H9 (cell line): ENCODE measurements around the gene BCHE. TPM values are rescaled to one million over a fixed set of nuclear protein-coding genes. Genes with fewer than 3 reads are reported as not detected.

Source experiments
- DNase-seq: peaks from one replicate; pipeline ENCODE4 v3.0.0-alpha.2; 2017
- H2AFZ ChIP-seq: one replicate; pipeline ENCODE4 v1.6.1; 2013; ENCODE audit warnings: mild to moderate bottlenecking, low read length, control low read depth, moderate library complexity
- H2AK5ac ChIP-seq: 2 replicates; pipeline ENCODE4 v1.6.1; 2013; ENCODE audit warnings: low read length, control low read depth, mixed read lengths; ENCODE audit not compliant: insufficient read length
- H2BK120ac ChIP-seq: one replicate; pipeline ENCODE4 v1.6.1; 2013; ENCODE audit warnings: low read depth, mild to moderate bottlenecking, low read length, control low read depth, inconsistent platforms; ENCODE audit not compliant: poor library complexity, severe bottlenecking
- H2BK12ac ChIP-seq: 2 replicates; pipeline ENCODE4 v1.6.1; 2013; ENCODE audit warnings: low read length, control low read depth, mixed read lengths, low read depth; ENCODE audit not compliant: insufficient read length
- H2BK15ac ChIP-seq: 2 replicates; pipeline ENCODE4 v1.6.1; 2013; ENCODE audit warnings: low read depth, low read length, control low read depth
- H2BK20ac ChIP-seq: one replicate; pipeline ENCODE4 v1.6.1; 2013; ENCODE audit warnings: low read depth, mild to moderate bottlenecking, low read length, control low read depth, inconsistent platforms; ENCODE audit not compliant: poor library complexity, severe bottlenecking
- H2BK5ac ChIP-seq: 2 replicates; pipeline ENCODE4 v1.6.1; 2013; ENCODE audit warnings: low read length, control low read depth, mixed read lengths; ENCODE audit not compliant: insufficient read length
- H3K14ac ChIP-seq: 2 replicates; pipeline ENCODE4 v1.6.1; 2013; ENCODE audit warnings: low read length, control low read depth; ENCODE audit not compliant: insufficient read depth
- H3K18ac ChIP-seq: 2 replicates; pipeline ENCODE4 v1.6.1; 2013; ENCODE audit warnings: low read depth, mild to moderate bottlenecking, mixed read lengths, low read length, control low read depth; ENCODE audit not compliant: insufficient read length
- H3K23ac ChIP-seq: 2 replicates; pipeline ENCODE4 v1.6.1; 2013; ENCODE audit warnings: low read length, control low read depth, mixed read lengths, low read depth; ENCODE audit not compliant: insufficient read length
- H3K23me2 ChIP-seq: 2 replicates; pipeline ENCODE4 v1.6.1; 2013; ENCODE audit warnings: low read depth, mild to moderate bottlenecking, mixed read lengths, low read length, control low read depth; ENCODE audit not compliant: insufficient read length, poor library complexity, severe bottlenecking
- H3K27ac ChIP-seq: 2 replicates; pipeline ENCODE4 v1.5.1; 2013; ENCODE audit warnings: low read length, control low read depth, mixed read lengths, low read depth; ENCODE audit not compliant: insufficient read length
- H3K27me3 ChIP-seq: 2 replicates; pipeline ENCODE4 v1.6.1; 2013; ENCODE audit warnings: low read length, control low read depth, inconsistent platforms; ENCODE audit not compliant: insufficient read depth
- H3K4ac ChIP-seq: 2 replicates; pipeline ENCODE4 v1.6.1; 2013; ENCODE audit warnings: low read depth, mild to moderate bottlenecking, control low read depth, inconsistent platforms, low read length, moderate library complexity
- H3K4me1 ChIP-seq: 2 replicates; pipeline ENCODE4 v1.6.1; 2013; ENCODE audit warnings: low read length, control low read depth, inconsistent platforms; ENCODE audit not compliant: insufficient read depth
- H3K4me2 ChIP-seq: 2 replicates; pipeline ENCODE4 v1.6.1; 2013; ENCODE audit warnings: low read length, control low read depth, mixed read lengths; ENCODE audit not compliant: insufficient read length, insufficient read depth
- H3K56ac ChIP-seq: 2 replicates; pipeline ENCODE4 v1.6.1; 2013; ENCODE audit warnings: low read depth, mild to moderate bottlenecking, mixed read lengths, low read length, control low read depth; ENCODE audit not compliant: insufficient read length
- H3K79me1 ChIP-seq: 2 replicates; pipeline ENCODE4 v1.6.1; 2013; ENCODE audit warnings: low read depth, mild to moderate bottlenecking, moderate library complexity, low read length, control low read depth, inconsistent platforms; ENCODE audit not compliant: insufficient read depth, poor library complexity, severe bottlenecking
- H3K79me2 ChIP-seq: 2 replicates; pipeline ENCODE4 v1.6.1; 2013; ENCODE audit warnings: low read length, control low read depth, inconsistent platforms; ENCODE audit not compliant: insufficient read depth
- H3K9ac ChIP-seq: 2 replicates; pipeline ENCODE4 v1.6.1; 2013; ENCODE audit warnings: low read length, control low read depth, mixed read lengths; ENCODE audit not compliant: insufficient read length; ENCODE audit errors: extremely low read depth
- H3K9me3 ChIP-seq: one replicate; pipeline ENCODE4 v1.6.1; 2013; ENCODE audit warnings: low read depth, low read length, inconsistent platforms; ENCODE audit not compliant: control insufficient read depth
- H3T11ph ChIP-seq: one replicate; pipeline ENCODE4 v1.6.1; 2013; ENCODE audit warnings: mild to moderate bottlenecking, low read length, control low read depth, inconsistent platforms
- H4K20me1 ChIP-seq: one replicate; pipeline ENCODE4 v1.6.1; 2013; ENCODE audit not compliant: control insufficient read depth, insufficient read length, insufficient read depth
- H4K5ac ChIP-seq: 2 replicates; pipeline ENCODE4 v1.6.1; 2013; ENCODE audit warnings: low read depth, mild to moderate bottlenecking, mixed read lengths, low read length, control low read depth; ENCODE audit not compliant: insufficient read length
- H4K8ac ChIP-seq: replicated peaks from 2 replicates; pipeline ENCODE4 v1.6.1; 2013; ENCODE audit warnings: low read length, control low read depth, mixed read lengths, low read depth; ENCODE audit not compliant: insufficient read length
- H4K91ac ChIP-seq: 2 replicates; pipeline ENCODE4 v1.6.1; 2013; ENCODE audit warnings: low read depth, mild to moderate bottlenecking, moderate library complexity, mixed read lengths, low read length, control low read depth; ENCODE audit not compliant: insufficient read length
- H3K27ac Mint-ChIP-seq, 3 experiments: 2 replicates in 2 of 3; 3 replicates in 1 of 3; pipeline ENCODE4 v1.8.0; 2020 to 2021; ENCODE audit warnings: mixed read lengths in 3 of 3, mild to moderate bottlenecking in 1 of 3, moderate library complexity in 1 of 3
- H3K27me3 Mint-ChIP-seq: 2 replicates; pipeline ENCODE4 v1.8.0; 2021; ENCODE audit warnings: low read depth, mild to moderate bottlenecking, moderate library complexity, mixed read lengths
- H3K36me3 Mint-ChIP-seq, 3 experiments: 2 replicates in 2 of 3; 3 replicates in 1 of 3; pipeline ENCODE4 v1.8.0; 2020 to 2021; ENCODE audit warnings: low read depth in 3 of 3, mixed read lengths in 3 of 3; ENCODE audit not compliant: insufficient read depth in 1 of 3
- H3K4me1 Mint-ChIP-seq, 2 experiments: 2 replicates each; pipeline ENCODE4 v1.8.0; 2020; ENCODE audit warnings: mixed read lengths in 2 of 2
- H3K4me3 Mint-ChIP-seq, 2 experiments: 2 replicates in 1 of 2; 3 replicates in 1 of 2; pipeline ENCODE4 v1.8.0; 2020 to 2021; ENCODE audit warnings: mild to moderate bottlenecking in 2 of 2, mixed read lengths in 2 of 2, moderate library complexity in 1 of 2
- H3K9me3 Mint-ChIP-seq, 2 experiments: 2 replicates in 1 of 2; 3 replicates in 1 of 2; pipeline ENCODE4 v1.8.0; 2020; ENCODE audit warnings: mild to moderate bottlenecking in 2 of 2, mixed read lengths in 2 of 2, moderate library complexity in 1 of 2
- WGBS: extraction: QIAGEN DNeasy Blood & Tissue Kit; methylation state at CpG from one replicate; pipeline ENCODE4 v1.1.7; 2013; ENCODE audit warnings: missing lambda C conversion rate, low lambda C conversion rate, mixed read lengths; ENCODE audit not compliant: insufficient read length; ENCODE audit errors: extremely low coverage; 5-methylcytosine and 5-hydroxymethylcytosine counted together
- total RNA-seq: library from RNA; stranded (reverse); gene quantifications from 2 replicates; pipeline ENCODE4 v1.2.1, GENCODE V29; 2021
- TF ChIP-seq, protein P1 (sequence below): fragments of 200-600 bp; sonication (generic); conservative IDR thresholded peaks from 3 replicates; pipeline ENCODE4 v1.8.0; 2021; ENCODE audit warnings: antibody characterized with exemption, mild to moderate bottlenecking

The BCHE gene
- total RNA-seq, 1 experiment from 2014 or later: 1.4 TPM

DNA sequence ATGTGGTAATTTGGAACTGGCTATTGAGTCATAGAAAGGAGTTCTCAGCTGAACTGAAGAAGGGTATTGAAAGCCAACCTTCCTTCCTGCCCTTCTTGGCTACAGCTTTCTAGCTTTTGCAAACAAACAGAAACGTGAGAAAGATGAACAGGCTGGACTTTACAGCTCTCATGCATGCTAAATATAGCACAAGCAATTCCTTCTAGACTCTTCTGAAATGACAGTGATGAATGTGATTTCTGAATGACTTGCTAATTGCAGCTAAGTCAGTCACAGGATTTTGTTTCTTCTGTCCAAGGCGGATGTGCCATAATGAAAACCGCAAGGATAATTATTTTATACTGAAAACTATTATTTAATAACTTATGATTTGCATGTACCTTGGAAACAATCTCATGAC is 36.3 kb downstream of the BCHE start:
- TF ChIP-seq, protein P1, sequence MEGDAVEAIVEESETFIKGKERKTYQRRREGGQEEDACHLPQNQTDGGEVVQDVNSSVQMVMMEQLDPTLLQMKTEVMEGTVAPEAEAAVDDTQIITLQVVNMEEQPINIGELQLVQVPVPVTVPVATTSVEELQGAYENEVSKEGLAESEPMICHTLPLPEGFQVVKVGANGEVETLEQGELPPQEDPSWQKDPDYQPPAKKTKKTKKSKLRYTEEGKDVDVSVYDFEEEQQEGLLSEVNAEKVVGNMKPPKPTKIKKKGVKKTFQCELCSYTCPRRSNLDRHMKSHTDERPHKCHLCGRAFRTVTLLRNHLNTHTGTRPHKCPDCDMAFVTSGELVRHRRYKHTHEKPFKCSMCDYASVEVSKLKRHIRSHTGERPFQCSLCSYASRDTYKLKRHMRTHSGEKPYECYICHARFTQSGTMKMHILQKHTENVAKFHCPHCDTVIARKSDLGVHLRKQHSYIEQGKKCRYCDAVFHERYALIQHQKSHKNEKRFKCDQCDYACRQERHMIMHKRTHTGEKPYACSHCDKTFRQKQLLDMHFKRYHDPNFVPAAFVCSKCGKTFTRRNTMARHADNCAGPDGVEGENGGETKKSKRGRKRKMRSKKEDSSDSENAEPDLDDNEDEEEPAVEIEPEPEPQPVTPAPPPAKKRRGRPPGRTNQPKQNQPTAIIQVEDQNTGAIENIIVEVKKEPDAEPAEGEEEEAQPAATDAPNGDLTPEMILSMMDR: no peak
- no peak overlapping the region for H4K5ac ChIP-seq
- no peak overlapping the region for H2BK5ac ChIP-seq
- no peak overlapping the region for H3K23ac ChIP-seq
- H2BK120ac ChIP-seq: no peak overlapping the region
- Mint-ChIP-seq H3K27me3 (no peaks in the 10 kb centered on the region), H3K9me3 (no peaks in the 10 kb centered on the region), H3K4me3 (no peak overlapping the region), H3K4me1 (no peaks in the 10 kb centered on the region), H3K36me3 (no peaks in the 10 kb centered on the region), H3K27ac (no peak overlapping the region)
- no peak overlapping the region for H3K4me2 ChIP-seq
- H2AK5ac ChIP-seq: no peak overlapping the region
- H3K27me3 ChIP-seq: no peaks in the 10 kb centered on the region
- H2BK12ac ChIP-seq: no peak overlapping the region
- no peaks in the 10 kb centered on the region for H3K4me1 ChIP-seq
- no peaks in the 10 kb centered on the region for H3K23me2 ChIP-seq
- no peak overlapping the region for H2BK20ac ChIP-seq
- H3K9me3 ChIP-seq: no peaks in the 10 kb centered on the region
- H3K9ac ChIP-seq: no peak overlapping the region
- H2AFZ ChIP-seq: no peak overlapping the region
- DNase-seq: no peak
- no peak overlapping the region for H3K18ac ChIP-seq
- no peak overlapping the region for H2BK15ac ChIP-seq
- H4K8ac ChIP-seq: no peak overlapping the region
- H3T11ph ChIP-seq: no peak overlapping the region
- H3K4ac ChIP-seq: no peak overlapping the region
- H3K14ac ChIP-seq: no peak overlapping the region
- H4K20me1 ChIP-seq: no peaks in the 10 kb centered on the region
- no peak overlapping the region for H3K27ac ChIP-seq
- no peak overlapping the region for H4K91ac ChIP-seq
- WGBS: no CpG with 5 or more reads among the region's 3 CpGs
- no peaks in the 10 kb centered on the region for H3K79me1 ChIP-seq
- no peak overlapping the region for H3K56ac ChIP-seq
- no peaks in the 10 kb centered on the region for H3K79me2 ChIP-seq
